Measurements from ENCODE around the gene DGKD. TPM values are rescaled to one million over a fixed set of nuclear protein-coding genes. Genes with fewer than 3 reads are reported as not detected.
"Not testable (repeated sequence)": the region's sequence is repeated elsewhere in the genome, so short reads cannot be mapped to it uniquely, and the experiment has no call there.

The DGKD gene
- total RNA-seq, 1 donor from 2014 or later, result 6.7 TPM

GRCh38 chr2:233386382-233387041 lies 32.2 kb downstream of the DGKD start:
- peak; percentile 45 for ATAC-seq

GRCh38 chr2:233387225-233387624 lies 32.9 kb downstream of the DGKD start:
- ATAC-seq, result no peak

- ATAC-seq, result peak; percentile 39
Observed at GRCh38 chr2:233387667-233388528, 33.6 kb downstream of the DGKD start.

DNA sequence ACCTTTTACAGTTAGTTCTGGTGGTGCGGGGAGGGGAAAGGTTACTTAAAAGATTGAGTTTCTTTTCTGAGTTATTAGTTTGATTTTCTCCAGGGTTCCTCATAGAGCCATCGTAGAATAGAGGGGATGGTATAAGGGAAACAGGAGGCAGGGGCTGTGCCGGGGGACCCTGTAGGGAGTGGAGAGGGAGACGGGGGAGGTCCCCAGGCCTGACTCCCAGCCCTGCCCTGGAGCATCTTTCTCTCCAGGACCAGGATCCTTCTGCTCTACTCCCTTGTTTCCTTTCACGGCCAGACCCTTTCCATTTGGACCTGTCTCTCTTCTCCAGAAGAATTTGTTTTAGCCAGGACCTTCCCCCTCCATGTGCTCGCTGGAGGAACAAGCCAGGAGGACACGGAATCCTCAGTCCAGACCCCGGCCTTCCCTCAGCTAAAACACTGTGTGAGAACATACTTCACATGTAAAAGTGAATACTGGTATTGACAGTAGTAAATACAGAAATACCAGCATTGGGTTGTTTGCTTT lies 35.4 kb downstream of the DGKD start:
- ATAC-seq, result no peak

- no peak for ATAC-seq
Observed at GRCh38 chr2:233395687-233396086, 41.4 kb downstream of the DGKD start.

DNA sequence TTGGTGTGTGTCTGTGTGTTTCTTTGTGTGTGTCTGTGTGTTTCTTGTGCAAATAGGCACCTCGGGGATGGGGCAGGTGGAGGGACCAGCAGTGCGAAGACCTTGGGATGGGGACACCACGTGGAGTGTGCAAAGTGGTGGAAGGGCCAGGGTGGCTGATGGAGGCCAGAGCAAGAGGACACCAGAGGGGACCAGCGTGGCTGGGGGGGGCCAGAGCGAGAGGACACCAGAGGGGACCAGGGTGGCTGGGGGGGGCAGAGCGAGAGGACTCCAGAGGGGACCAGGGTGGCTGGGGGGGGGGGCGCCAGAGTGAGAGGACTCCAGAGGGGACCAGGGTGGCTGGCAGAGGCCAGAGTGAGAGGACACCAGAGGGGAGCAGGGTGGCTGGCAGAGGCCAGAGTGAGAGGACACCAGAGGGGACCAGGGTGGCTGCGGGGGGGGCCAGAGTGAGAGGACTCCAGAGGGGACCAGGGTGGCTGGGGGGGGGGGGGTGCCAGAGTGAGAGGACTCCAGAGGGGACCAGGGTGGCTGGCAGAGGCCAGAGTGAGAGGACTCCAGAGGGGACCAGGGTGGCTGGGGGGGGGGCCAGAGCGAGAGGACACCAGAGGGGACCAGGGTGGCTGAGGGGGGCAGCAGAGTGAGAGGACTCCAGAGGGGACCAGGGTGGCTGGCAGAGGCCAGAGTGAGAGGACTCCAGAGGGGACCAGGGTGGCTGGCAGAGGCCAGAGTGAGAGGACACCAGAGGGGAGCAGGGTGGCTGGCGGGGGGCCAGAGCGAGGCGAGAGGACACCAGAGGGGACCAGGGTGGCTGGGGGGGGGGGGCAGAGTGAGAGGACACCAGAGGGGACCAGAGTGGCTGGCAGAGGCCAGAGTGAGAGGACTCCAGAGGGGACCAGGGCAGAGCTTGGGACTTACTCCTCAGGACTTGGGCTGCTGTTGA lies 42.7 kb downstream of the DGKD start:
- not testable (repeated sequence) for ATAC-seq

GRCh38 chr2:233399306-233400225 lies 45.3 kb downstream of the DGKD start:
- no peak for ATAC-seq

DNA sequence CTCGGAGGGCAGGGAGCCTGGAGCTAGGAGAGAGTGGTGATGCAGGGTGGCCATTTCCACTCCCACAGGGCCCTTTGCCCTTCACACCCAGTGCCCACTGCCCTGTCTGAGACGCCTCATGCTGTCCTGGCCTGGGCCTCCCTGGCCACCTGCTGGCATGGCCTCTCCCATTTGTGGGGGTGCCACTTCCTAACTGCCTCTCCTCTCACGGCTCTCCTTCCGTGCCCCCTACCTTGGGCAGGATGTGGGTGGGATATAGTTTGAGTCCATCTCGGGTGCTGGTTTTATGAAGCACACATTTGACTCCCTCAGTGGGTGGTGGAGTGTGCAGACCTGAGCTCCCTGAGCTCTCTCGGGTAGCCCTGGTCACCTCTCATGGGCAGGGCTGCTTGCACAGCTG lies 46.0 kb downstream of the DGKD start:
- ATAC-seq, result peak; percentile 8

DNA sequence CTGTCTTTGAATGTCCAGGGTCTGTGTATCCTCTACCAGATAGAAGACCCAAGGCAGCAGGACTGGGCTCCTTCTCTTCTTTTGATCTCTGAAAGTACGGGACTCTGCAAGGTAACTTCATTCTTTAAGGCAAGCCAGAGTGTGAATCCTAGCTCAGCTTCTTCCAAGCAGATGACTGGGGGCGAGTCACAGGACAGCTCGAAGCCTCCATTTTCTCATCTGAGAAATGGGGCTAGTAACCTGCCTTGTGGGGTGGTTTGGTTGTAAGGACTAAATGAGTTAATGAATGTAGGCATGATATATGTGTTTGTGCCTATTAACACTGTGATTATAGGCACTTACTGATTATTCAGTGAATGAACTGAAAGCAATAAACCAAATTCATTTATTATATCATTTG lies 46.7 kb downstream of the DGKD start:
- no peak for ATAC-seq

DNA sequence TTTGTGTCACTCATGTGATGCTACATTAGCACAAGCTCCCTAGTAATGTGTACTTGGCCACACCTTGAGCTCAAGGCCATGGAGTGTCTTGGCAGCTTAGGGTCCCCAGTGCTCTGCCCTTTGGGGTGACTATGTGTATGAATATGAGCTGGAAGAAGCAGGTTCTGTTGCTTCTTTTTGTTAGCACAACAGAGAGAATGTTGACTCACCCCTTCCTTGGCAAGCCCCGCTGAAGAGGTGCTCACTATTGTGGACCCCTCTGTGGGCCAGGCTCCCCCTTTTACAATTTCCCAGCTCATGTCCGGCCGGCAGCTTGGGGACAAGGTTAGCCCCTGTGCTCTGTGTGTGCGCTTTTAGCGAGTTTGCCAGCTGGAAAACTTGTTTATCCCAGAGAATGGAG lies 48.1 kb downstream of the DGKD start:
- peak; percentile 60 for ATAC-seq

DNA sequence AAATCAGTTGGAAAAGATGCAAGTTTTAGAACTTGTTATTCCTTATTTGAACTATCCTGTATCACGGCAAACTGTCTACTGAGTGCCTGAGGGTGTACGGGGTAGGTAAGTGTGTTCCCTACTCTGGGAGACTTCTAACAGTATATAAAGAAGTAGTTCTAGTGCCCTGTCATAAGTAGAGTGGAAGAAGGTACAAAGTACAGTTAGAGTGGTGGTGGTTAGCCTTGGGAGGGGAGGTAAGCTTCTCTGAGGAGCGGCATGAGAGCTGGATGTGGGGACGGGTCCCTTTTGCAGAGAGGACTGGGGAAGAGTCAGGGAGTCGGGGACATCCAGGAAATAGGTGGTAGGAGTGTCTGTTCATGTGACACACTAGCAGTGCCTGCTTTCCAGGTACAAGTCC lies 48.5 kb downstream of the DGKD start:
- ATAC-seq, result no peak

- peak; percentile 61 for ATAC-seq
Observed at GRCh38 chr2:233404222-233404621, 49.9 kb downstream of the DGKD start.

- no peak for ATAC-seq
Observed at GRCh38 chr2:233406865-233407264, 52.6 kb downstream of the DGKD start.

GRCh38 chr2:233407771-233408181 lies 53.5 kb downstream of the DGKD start:
- ATAC-seq, result no peak

DNA sequence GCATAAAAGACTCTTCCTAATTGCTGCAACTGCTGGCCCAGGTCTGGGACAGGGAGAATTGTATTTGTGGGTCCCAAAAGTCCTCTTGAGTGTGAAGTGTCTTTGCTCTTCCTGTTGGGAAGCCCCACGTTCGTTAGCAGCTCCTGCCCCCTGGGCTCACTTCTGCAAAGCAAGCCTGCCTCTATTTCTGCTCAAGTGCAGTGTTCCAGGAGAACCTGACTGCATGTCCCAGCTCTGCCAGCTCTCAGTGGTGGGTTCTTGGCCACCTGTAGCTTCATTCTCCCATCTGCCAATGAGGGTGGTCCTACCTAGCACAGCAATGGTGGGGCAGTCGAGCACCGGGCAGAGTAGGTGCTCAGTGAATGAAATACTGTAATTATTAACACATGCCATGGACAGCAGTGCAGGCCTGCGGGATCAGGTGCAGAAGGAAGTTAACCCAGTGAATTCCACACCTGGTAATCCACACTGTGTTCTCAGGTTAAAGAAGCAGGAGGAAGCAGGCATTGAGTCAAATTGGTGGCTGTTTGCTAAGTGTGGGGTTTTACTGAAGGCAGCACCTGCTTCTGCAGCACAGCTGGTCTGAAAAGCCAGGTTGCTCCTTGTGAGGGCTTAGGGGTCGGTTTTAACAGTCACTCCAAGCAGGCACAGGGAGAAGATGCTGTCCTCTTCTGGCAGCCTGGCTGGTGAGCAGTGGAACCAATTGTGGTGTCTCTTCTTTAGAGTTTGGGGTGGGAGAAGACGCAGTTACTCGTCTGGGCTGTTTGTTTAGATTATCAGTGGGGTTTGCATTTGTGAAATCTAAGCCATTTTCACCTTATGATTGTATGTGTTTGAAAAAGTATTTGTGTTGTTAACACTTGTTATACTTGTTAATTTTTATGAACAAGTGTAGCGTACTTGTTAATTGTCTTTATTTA lies 54.3 kb downstream of the DGKD start:
- ATAC-seq, result no peak

- ATAC-seq, result no peak
Observed at GRCh38 chr2:233409286-233409991, 55.1 kb downstream of the DGKD start.

- ATAC-seq, result no peak
Observed at GRCh38 chr2:233410196-233410760, 56.0 kb downstream of the DGKD start.

GRCh38 chr2:233411162-233411561 lies 56.9 kb downstream of the DGKD start:
- ATAC-seq, result no peak

GRCh38 chr2:233412405-233412804 lies 58.1 kb downstream of the DGKD start:
- no peak for ATAC-seq
